Fibroblast of peridontal ligament (primary cell): Measurements from ENCODE around the gene CTIF.

Experiments used
- DNase-seq: peaks from one replicate; pipeline ENCODE4 v3.0.0-alpha.2; 2010; ENCODE audit errors: extremely low read depth

CTIF gene

DNA sequence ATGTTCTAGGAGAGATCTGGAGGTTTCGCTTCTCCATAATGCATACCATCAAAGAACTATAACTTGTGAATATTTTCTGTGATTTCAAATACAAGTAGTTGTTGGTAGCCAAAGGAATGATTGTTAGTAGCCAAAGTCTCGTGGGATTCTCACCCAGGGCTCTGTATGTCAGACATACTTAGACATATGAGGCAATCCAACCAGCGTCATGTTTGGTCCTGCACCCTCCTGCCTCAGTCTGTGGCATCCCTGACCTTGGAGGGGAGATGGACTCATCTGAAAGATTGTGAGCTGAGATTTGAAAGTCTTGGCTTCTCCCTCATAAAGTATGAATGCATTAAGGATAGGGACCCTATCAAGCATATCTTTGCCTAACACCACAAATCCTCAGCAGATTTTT, 81.2 kb downstream of the CTIF start:
- DNase-seq: no peak

DNA sequence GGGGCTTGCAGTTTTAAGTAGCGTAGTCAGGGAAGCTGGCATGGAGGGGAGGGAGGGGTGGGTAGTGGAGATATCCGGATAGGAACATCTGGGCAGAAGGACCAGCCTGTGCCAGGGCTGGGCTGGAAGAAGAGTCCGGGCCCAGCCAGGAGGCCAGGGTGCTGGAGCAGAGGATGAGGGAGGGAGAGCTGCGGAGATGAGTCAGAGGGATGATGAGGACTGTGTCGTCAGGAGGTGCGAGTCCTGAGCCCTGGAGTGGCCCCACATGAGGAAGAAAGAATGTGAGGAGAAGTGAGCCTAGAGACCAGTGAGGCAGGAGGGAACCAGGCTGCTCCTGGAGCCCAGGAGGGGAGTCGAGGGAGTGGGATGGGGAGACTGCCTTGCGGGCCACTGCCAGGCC, 82.4 kb downstream of the CTIF start:
- DNase-seq: peak; percentile 48

DNA sequence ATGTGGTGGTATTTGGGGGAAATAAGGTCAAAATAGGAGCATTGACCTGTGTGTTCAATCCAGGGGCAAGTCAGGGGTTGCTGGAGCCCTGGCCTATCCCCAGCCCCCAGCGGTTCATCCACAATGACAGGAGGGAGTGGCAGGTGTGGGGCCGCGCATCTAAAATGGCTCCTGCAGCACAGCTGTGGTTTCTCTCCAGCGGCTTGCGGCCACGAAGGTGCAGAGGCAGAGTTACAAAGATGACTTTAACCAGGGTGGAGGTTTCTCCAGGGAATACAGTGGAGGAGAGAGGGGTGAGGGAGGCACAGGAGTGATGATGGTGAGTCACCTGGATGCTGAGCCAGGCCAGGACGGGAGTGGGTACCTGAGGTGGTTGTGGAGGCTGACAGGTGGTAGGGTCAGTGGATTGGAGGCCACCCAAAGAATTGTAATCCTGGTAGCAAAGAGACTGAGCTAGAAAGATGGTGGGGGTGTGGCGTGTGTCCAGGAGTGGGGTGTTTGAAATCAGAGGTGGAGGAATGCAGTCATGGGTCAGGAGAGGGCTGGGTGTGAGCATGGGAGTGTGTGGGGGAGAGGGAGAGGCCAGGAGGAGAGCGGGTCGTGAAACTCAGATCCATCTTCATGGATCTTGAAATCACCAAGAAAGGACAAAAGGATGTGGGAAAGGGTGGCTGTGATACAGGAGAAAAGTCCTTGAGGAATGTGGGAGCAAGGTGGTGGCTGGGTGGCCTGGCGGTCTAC, 83.2 kb downstream of the CTIF start:
- no peak for DNase-seq

DNA sequence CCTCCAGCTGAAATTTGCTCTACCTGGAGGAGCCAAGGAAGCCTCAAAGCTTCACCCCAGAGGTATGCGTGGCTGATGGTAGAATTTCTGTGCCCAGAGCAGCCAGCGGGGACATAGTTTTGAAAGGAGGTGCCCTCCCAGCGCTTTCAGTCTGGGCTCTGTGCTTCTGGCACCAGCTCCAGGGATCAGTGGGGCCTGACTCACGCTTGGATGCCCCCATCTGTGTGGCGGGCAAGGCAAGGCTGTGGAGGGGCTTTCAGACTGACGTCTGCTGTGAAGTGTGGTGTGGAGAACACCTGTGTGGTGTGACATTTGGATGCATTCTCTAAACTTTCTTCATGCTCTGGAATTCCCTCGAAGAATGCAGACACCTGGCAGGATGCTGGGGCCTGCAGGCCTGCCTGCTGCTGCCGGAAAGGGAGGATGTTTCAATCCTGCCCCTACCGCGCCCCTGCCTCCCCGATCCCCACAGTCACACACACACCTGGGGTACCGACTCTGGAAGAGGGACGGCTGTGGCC, 84.1 kb downstream of the CTIF start:
- no peak for DNase-seq

DNA sequence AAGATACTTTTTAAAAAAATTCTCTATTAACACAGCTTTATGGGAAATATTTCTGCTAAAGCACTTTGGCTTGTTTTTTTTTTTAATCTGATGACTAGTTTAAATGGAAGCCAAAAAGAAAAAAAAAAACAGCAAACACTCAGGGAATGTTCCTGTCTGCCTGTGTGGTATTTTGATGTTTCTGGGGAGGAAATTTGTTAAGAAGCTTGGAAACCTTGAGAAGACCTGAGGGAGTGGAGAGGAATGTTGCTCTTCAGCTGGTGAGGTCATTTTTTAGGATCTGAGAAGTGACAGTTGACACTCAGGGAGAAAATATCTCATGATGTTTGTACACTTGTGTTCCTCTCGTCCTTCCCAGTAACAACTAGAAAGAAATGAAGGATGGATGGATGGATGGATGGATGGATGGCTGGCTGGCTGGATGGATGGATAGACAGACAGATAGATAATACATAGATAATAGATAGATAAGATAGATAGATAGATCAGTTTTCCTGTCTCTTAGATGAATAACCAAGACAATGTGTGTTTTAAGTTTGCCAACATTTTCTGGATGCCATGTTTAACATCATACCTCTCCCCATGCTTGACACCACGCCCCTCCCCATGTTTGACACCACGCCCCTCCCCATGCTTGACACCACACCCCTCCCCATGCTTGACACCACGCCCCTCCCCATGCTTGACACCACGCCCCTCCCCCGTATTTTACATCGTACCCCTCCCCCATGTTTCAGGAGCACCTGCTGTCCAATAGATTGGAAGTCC, 84.8 kb downstream of the CTIF start:
- peak; percentile 79 for DNase-seq

DNA sequence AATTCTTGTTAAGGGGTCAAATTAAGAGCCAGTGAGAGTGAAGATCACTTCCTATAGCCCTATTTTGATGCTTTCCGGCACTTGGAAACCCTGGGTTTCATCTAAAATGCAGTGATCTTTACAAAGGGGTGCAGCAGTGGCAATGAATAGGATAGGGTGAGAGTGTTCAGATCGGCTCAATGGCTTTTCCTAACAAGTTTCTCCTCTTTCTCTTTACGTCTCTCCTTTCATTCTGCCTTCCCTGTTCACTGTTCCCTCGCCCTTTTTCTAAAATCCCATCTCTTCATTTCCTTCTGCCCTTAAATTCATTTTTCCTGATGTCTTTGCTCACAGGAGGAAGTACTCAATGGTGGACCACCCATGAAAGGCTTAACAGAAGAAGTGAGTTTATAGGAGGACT, 86.0 kb downstream of the CTIF start:
- no peak for DNase-seq

DNA sequence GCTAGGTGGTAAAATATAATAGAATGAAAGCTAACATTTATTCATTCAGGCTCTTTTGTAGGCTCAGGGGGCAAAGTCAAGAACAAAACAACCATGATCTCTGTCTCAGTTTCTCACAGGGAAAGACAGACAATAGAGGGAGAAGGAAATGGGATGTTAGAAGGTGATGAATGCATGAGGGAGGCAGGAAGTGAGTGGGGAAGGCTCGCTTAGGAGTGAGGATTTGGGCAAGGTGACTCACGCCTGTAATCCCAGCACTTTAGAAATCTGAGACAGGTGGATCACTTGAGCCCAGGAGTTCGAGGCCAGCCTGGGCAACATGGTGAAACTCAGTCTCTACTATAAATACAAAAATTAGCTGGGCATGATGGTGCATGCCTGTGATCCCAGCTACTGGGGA, 88.4 kb downstream of the CTIF start:
- DNase-seq: no peak

DNA sequence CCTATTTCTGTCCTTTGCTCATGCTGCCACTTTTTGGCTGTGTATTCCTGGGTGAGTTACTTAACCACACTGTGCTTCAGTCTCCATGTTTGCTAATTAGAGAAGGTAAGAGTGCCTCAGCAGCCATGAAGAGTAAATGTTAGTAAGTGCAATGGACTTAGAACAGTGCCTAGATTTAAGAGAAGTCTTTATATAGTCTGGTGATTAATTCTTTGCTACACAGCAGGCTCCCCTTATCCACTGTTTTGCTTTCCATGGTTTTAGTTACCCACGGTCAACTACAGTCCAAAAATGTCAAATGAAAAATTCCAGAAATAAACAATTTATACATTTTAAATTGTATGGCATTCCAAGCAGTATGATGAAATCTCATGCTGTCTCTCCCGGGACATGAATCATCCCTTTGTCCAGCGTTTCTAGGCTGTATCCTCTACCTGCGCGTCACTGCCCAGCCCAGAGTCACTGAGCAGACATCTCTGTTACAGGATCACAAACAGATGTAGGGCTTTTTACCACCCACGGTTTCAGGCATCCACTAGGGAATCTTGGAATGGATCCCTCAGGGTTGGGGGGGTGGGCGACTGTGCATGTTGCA, 91.0 kb downstream of the CTIF start:
- peak; percentile 99 for DNase-seq

DNA sequence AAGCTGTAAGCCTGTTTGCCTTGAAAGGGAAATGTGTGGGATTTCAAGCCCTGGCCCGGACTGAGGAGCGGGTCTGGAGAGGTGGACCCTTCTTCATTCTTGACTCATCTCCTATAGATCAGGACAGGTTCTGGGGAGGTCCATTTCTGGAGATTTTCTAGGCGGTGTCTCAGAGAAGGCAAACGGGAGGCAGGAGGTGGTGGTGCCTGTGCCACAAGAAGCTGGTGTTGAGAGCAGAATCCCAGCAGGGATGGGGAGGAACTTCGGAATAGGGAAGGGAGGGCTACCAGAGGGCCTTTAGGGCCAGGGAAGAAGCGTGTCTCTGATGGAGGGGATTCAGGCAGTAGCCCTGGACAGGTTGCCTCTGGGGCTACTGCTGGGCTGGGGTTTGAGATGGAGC, 93.0 kb downstream of the CTIF start:
- no peak for DNase-seq

DNA sequence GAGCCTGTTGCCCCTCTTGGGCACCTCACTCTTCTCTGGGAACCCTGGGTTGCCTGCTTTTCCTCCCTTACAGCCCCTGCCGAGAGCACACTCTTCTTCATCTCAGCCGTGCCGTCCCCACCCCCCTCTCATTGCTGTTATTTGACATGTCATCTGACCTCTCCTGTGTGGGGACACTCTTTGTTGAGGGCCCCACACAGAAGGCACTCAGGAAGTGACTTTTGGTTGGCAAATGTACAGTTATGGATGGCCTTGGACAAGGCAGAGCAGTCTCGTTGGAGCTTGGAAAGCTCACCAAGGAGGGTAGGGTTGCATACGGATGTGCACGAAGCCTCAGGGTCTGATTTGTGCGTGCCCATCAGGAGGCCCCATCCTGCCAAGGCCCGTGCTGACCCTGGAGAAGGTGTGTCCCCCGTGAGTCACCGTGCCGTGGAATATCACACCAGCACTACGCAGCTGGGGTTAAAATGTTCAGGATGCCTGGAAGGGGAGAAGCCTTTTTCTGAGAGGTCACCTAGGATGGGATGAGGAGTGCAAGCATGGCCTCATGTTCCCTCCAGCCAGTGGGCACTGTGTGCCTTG, 93.9 kb downstream of the CTIF start:
- DNase-seq: no peak

DNA sequence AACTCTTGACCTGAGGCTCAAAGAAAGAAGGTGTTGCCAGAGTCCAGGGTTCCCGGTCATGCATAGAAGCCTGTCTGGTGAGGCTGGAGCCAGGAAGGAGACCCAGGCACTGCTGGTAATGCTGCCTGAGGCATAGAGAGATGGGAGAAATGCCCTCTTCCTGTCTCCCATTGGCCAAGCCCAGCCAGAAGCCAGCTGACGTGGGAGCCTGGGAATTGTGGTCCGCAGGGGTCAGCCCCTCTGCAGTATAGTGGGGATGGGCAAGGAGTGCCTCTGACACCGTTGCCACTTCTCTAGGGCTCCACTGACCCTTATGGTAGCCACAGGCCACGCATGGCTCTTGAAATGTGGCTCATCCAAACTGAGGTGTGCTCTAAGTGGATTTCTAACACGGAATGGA, 95.7 kb downstream of the CTIF start:
- no peak for DNase-seq

DNA sequence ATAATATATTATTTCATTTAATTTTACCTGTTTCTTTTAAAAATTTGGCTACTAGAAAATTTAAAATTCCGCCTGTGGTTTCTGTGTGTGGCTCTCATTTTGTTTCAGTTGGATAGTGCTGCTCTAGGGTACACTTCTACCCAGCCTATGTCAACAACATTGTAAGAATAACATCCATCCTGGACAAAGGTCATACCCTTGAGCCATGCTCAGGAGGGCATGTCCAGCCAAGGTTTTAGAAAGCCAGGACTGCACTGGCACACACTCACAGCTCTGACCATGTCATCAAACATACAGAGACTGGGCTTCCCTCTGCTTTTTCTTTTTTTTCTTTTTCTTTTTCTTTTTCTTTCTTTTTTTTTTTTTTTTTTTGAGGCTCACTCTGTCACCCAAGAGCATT, 96.1 kb downstream of the CTIF start:
- DNase-seq: no peak

DNA sequence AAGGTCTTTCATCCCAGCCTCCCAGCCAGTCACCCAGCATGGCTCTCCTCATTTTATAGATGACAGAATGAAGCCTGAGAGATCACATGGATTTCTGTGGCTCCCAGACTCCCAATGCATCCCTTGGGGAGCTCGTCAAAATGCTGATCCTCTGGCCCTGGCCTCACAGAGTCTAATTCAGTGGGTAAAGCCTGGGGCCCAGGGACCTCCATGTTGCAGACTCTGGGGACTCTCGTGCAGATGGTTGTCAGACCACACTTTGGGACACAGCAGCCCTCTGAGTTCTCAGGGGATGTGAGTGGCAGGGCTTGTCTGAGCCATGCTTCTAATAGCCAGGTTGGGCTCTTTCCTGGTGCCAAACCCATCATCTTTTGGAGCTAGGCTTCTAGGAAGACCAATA, 97.0 kb downstream of the CTIF start:
- no peak for DNase-seq

DNA sequence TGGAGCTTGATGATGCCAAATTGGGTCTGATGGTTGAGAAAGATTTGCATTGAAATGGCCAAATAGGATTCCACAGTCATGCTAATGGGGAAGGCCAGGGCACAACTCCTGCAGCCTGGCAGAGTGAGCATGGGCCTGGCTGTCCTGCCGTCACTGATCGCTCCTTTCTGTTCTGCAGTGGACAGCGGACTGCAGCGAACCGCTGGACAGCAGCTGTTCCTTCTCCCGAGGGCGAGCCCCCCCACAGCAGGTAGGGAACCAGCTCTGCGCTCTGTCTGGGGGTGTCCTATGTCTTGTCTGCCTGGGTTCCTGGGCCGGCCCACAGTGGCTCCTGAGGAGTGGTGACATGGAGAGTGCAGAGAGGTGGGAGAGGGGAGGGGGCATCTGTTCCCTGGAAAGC, 97.6 kb downstream of the CTIF start:
- DNase-seq: no peak

DNA sequence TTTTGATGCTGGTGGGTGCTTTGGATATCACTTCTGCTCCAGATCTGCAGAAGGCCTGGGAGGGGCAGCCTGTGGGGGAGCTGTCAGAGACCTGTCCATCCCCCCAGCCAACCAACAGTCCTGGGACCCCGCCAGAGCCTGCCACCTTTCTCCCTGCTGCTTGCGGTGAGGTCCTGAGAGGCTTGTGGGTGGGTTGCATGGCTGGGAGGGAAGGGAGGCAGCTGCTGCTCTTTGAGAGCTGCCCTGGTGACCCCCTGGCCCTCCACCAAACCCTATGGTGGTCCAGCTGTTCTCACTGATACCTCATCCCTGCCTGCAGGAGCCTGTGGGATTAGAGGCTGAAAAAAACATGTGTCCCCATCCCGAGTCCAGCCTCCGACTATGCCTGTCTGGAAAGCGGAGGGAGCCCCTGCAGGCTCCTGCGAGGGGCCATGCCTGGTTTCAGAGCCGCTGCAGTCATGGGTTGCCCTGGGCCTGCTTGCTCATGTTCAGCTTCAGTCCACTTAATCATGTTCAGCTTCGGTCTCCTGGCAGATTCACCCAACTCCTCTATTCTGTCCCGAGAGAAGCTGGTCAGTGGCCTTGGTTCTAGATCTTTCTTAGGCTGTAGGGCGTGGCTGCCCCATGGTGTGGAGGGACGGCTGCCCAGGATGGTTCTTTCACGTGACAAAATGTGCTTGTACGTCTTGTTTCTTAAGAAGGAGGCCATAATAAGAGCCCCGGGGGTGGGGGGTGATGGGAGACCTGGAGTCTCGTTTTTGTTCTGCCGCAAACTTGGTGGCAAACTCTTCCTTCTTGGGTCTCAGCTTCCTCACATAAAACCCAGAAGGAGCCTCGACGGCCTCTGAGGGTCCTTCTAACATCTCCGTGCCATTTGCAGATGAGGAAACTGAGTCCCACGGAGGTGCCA, 98.5 kb downstream of the CTIF start:
- no peak for DNase-seq

DNA sequence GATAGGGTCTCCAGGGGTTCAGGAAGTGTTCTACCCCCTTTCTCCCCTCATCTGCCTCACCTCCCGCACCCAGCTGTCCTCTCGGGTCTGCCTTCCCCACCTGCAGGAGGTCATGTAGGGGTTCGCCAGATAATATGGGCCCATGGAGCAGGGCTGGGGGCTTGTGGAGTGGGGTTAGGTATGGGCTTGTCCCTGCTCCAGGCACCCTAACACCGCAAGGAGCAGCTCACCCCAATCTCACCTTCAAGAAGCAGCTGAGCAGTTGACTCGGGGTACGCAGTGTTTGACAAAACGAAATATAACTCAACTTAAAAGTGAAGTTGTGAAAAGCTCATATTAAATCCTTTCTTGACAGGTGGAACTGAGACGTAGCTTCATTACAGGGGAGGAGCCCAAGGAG, 99.6 kb downstream of the CTIF start:
- no peak for DNase-seq

DNA sequence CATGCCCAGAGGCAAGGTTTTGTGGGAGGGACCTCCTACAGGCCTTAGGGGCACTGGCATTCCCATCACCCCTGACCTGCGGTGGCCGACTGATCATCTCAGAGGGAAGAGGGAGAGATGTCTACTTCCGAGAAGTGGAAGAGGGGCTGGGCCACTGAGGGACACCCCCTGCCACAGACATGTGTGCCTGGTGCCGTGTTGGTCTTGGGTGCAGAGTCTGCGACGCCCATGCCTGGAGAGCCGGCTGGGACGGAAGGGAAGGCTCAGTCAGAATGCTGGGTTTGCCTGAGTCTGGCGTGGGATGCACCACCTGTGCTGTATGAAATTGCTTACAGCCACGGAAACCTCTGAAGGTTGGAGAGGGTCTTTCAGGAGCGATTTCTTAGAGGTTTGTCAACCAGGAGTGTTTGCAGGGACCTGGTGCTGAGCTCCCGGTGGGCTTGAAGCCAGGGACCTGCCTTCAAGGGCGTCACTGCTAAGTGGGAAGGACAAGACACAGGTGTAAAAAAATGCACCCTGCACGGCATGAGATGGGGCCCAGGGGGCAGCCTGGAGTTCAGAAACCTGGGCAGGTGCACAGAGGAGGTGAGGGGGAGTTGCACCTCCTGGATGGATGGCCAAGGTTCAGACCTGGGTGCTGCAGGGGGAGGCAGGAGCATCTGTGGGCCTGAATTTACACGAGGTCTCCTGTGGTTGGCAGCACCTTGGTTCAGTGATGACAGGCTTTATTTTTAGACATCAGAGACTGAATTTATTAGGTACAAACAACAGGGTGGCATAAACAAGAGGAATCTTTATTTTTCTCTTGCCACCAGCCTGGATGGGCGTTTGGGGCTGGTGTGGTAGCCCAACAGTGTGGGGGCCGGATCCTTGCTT, 100.3 kb downstream of the CTIF start:
- no peak for DNase-seq

DNA sequence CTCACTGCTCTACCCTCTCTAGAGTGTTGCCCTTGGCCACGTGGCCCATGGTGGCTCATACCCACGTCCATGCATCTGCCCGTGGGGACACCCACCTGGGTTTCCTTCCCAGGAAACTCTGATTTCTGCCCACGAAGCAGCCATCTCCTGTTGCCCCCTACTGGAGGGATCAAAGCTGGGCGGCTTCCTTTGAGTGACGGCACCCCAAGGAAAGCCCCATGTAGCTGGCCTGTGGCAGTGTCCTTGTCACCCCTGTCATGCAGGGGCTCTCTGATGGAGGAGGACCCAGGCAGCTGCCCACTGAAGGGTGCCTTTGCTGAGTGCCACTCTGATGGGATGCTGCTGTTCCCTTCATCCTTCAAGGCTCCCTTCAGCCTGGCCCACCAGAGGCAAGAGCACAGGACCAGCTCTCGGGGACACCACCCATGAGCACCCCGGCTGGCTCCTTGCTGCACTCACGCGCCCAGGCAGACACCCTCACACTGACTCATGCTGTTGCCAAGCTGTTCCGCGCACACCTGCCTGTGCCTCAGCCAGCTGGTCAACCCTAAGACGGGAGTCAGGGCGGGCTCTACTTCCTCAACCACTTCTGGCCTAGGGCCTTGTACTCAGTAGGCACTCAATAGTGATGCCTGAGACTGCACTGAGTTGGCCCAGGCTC, 101.1 kb downstream of the CTIF start:
- no peak for DNase-seq

DNA sequence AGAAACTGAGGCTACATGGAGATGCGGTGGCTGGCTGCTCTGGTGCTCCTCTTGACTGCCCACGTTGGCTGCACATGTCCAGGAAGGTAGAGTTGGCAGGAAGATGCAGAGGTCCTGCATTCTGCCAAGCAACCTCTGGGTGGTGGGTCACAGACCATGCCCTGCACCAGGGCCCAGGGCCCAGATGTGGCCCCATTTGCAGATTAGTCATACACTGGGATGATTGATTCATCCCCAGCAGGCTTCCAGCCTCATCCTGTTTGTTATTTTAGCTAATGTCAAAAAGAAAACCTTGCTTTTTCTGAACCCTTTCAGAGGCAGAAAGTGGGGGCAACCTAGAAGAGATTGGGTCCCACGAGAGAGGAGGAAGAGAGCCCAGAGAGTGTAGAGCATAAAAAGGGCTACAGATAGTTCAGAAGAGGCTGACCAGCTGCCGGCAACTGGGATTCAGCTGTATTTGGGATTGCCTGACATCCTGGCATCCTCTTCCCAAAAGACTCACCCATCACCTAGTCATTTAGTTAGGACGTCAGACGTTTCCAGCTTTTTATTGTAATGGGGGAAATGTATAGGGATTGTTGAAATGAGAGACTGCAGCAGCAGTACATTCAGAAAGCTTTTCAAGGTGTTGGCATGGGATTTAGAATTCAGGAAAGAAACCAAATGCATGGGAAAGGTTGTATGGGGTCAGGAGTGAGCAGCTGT, 101.9 kb downstream of the CTIF start:
- DNase-seq: peak; percentile 43
